ENCODE results near the gene TMEM52B.

- TF ChIP-seq CTCF (IDR thresholded peaks at IDR 0.05) = no peak
- no peak for TF ChIP-seq POLR2A (IDR thresholded peaks at IDR 0.05)
Observed at GRCh38 chr12:10159280-10159679, 19.6 kb upstream of the TMEM52B start.
